GM13976 (cell line): ENCODE results near the gene DCDC1.
A peak's percentile ranks its signal among the peaks of the same experiment; 100 is the strongest.

Source experiments
- DNase-seq: peaks from one replicate; pipeline ENCODE4 v3.0.0; 2012; ENCODE audit warnings: low spot score
- CTCF ChIP-seq: IDR thresholded peaks from 2 replicates; pipeline ENCODE4 v1.5.1; 2012; ENCODE audit warnings: borderline replicate concordance, mild to moderate bottlenecking; ENCODE audit not compliant: insufficient read depth; ENCODE audit errors: extremely low read depth, missing control alignments, control extremely low read depth
- in situ Hi-C: fragments of 300-500 bp; cut with MboI; formaldehyde crosslinking; loops from one replicate; pipeline ENCODE4 v1.12.0; 2022; ENCODE audit warnings: low sequenced_read_pairs, mixed read lengths, inconsistent platforms; ENCODE audit not compliant: unreplicated experiment

DCDC1 gene

GRCh38 chr11:30855383-30856006 is 514.0 kb downstream of the DCDC1 start:
- DNase-seq, result peak; percentile 2

GRCh38 chr11:30853439-30853838 is 516.1 kb downstream of the DCDC1 start:
- in situ Hi-C loops, result no loop called here
- no peak for DNase-seq
- TF ChIP-seq CTCF, result no peak

More at GRCh38 chr11:30855383-30856006, 514.0 kb downstream of the DCDC1 start:
- in situ Hi-C loops, result no loop called here
- no peak for TF ChIP-seq CTCF

- TF ChIP-seq CTCF, result no peak
- DNase-seq, result no peak
- in situ Hi-C loops, result no loop called here
Measured at GRCh38 chr11:30852645-30853044, 516.9 kb downstream of the DCDC1 start.

GRCh38 chr11:30852091-30852490 is 517.4 kb downstream of the DCDC1 start:
- TF ChIP-seq CTCF, result no peak
- no peak for DNase-seq
- in situ Hi-C loops, result no loop called here

GRCh38 chr11:30837252-30837651 is 532.3 kb downstream of the DCDC1 start:
- DNase-seq, result no peak
- TF ChIP-seq CTCF, result no peak
- in situ Hi-C loops, result no loop called here

GRCh38 chr11:30832831-30833230 is 536.7 kb downstream of the DCDC1 start:
- in situ Hi-C loops, result no loop called here
- DNase-seq, result no peak
- TF ChIP-seq CTCF, result no peak
